ENCODE results near the gene LRRC59.
A peak's percentile ranks its signal among the peaks of the same experiment; 100 is the strongest.
"Not testable (repeated sequence)": the region's sequence is repeated elsewhere in the genome, so short reads cannot be mapped to it uniquely, and the experiment has no call there.

Gene LRRC59

GRCh38 chr17:50345432-50346312 lies 51.7 kb downstream of the LRRC59 start, which contains the start of gene XYLT2:
XYLT2 (plus strand) TSS chr17:50346126; CDS start chr17:50346141, 15 bp downstream.
- DNase-seq: peak; percentile 87

- no peak for DNase-seq
Measured at GRCh38 chr17:50344731-50345365, 52.5 kb downstream of the LRRC59 start.

GRCh38 chr17:50339381-50339780 lies 57.9 kb downstream of the LRRC59 start:
- no peak for DNase-seq

GRCh38 chr17:50338645-50339044 lies 58.7 kb downstream of the LRRC59 start:
- DNase-seq: no peak

GRCh38 chr17:50337956-50338355 lies 59.4 kb downstream of the LRRC59 start:
- DNase-seq: no peak

- DNase-seq: not testable (repeated sequence)
Measured at GRCh38 chr17:50333291-50334057, 63.8 kb downstream of the LRRC59 start.

- DNase-seq: no peak
Measured at GRCh38 chr17:50332196-50332595, 65.1 kb downstream of the LRRC59 start.
